Astrocyte (in vitro differentiated cells and primary cell): ENCODE measurements around the gene ZSCAN26. TPM values are rescaled to one million over a fixed set of nuclear protein-coding genes. Genes with fewer than 3 reads are reported as not detected.

ENCODE experiments used
- DNase-seq: peaks from one replicate; pipeline ENCODE4 v3.0.0-alpha.2; 2010; ENCODE audit warnings: low read depth
- FAIRE-seq: peaks from 2 replicates; lab custom pipeline; 2011; peaks lifted over from hg19 to GRCh38; lab: Jason Lieb, UNC
- H2AFZ ChIP-seq: 2 replicates; pipeline ENCODE4 v1.6.0; 2012; ENCODE audit warnings: low read depth, low read length, inconsistent platforms
- H3K27ac ChIP-seq: 2 replicates; pipeline ENCODE4 v1.5.1; 2011; ENCODE audit warnings: low read depth, low read length, inconsistent platforms
- H3K27me3 ChIP-seq: 2 replicates; pipeline ENCODE4 v1.6.0; 2011; ENCODE audit warnings: low read length, inconsistent platforms; ENCODE audit not compliant: insufficient read depth
- H3K36me3 ChIP-seq: 2 replicates; pipeline ENCODE4 v1.5.1; 2011; ENCODE audit warnings: low read length, inconsistent platforms; ENCODE audit not compliant: insufficient read depth
- H3K4me1 ChIP-seq: 2 replicates; pipeline ENCODE4 v1.5.1; 2011; ENCODE audit warnings: low read length, inconsistent platforms; ENCODE audit not compliant: insufficient read depth
- H3K4me2 ChIP-seq: 2 replicates; pipeline ENCODE4 v1.6.0; 2012; ENCODE audit warnings: low read length, inconsistent platforms
- H3K4me3 ChIP-seq: 2 replicates; pipeline ENCODE4 v1.5.1; 2011; ENCODE audit warnings: low read depth, mild to moderate bottlenecking, low read length, inconsistent platforms; ENCODE audit not compliant: insufficient read depth
- H3K79me2 ChIP-seq: 2 replicates; pipeline ENCODE4 v1.6.0; 2012; ENCODE audit warnings: mild to moderate bottlenecking, low read length, inconsistent platforms; ENCODE audit not compliant: insufficient read depth
- H3K9ac ChIP-seq: 2 replicates; pipeline ENCODE4 v1.6.0; 2012; ENCODE audit warnings: mild to moderate bottlenecking, low read length, inconsistent platforms
- H3K9me3 ChIP-seq: 2 replicates; pipeline ENCODE4 v1.5.1; 2012; ENCODE audit warnings: low read depth, mild to moderate bottlenecking, low read length, inconsistent platforms; ENCODE audit not compliant: insufficient read depth
- H4K20me1 ChIP-seq: 2 replicates; pipeline ENCODE4 v1.6.0; 2012; ENCODE audit warnings: low read length, inconsistent platforms; ENCODE audit not compliant: insufficient read depth
- H3K27ac Mint-ChIP-seq: one replicate; pipeline ENCODE4 v1.8.0; 2021; ENCODE audit warnings: mild to moderate bottlenecking, mixed read lengths; ENCODE audit not compliant: unreplicated experiment
- H3K27me3 Mint-ChIP-seq: one replicate; pipeline ENCODE4 v1.8.0; 2021; ENCODE audit warnings: low read depth, mixed read lengths; ENCODE audit not compliant: unreplicated experiment
- H3K36me3 Mint-ChIP-seq: one replicate; pipeline ENCODE4 v1.8.0; 2021; ENCODE audit warnings: low read depth, mixed read lengths; ENCODE audit not compliant: unreplicated experiment
- H3K4me1 Mint-ChIP-seq: one replicate; pipeline ENCODE4 v1.8.0; 2021; ENCODE audit warnings: low read depth, mixed read lengths; ENCODE audit not compliant: unreplicated experiment
- H3K4me3 Mint-ChIP-seq: one replicate; pipeline ENCODE4 v1.8.0; 2021; ENCODE audit warnings: mild to moderate bottlenecking, moderate library complexity, mixed read lengths; ENCODE audit not compliant: unreplicated experiment
- H3K9me3 Mint-ChIP-seq: one replicate; pipeline ENCODE4 v1.8.0; 2021; ENCODE audit warnings: mild to moderate bottlenecking, mixed read lengths; ENCODE audit not compliant: unreplicated experiment
- EZH2 ChIP-seq: IDR thresholded peaks from 2 replicates; pipeline ENCODE4 v1.6.1; 2012; ENCODE audit warnings: mild to moderate bottlenecking, low read length, inconsistent platforms; ENCODE audit not compliant: insufficient read depth
- total RNA-seq: library from RNA; stranded (reverse); gene quantifications from 2 replicates; pipeline ENCODE4 v1.2.1, GENCODE V29; 2021
- TF ChIP-seq, protein P1 (sequence below): IDR thresholded peaks from 2 replicates; pipeline ENCODE4 v1.5.1; 2011; ENCODE audit warnings: low read depth, mild to moderate bottlenecking, inconsistent platforms, low read length, moderate library complexity; ENCODE audit not compliant: insufficient read depth

Gene ZSCAN26
- total RNA-seq, 1 donor from 2014 or later: 12.0 TPM

DNA sequence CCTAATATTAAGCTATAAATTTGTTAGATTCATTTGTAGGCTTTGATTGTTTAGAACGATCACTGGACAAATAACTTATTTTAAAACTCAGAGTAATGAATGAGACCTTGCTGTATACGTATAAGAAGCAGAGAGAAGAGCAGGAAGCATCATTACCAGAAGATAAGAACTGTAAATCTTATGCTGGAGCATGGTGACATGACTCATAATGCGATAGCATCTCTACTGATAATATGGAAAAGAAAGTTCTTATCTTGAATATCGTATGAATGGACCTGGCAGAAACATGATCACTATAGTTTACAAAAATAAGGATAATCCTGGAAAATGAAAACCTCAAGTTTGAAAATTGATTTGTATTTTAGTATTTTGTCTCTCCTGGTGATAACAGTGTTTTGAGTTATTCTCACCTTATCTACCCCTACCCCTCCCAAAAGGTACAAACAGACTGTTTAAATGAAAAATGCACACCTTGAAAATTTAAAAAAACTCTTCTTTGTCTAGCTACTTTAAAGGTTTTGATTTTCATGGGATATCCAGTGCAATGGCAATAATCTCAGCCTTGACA lies 2.0 kb upstream of the ZSCAN26 start:
- H3K27ac Mint-ChIP-seq: no peak overlapping the region
- Histone ChIP-seq H3K79me2 (peaks cover 20% of the 10 kb centered on the region), H3K9ac (no peak overlapping the region), H2AFZ (no peak overlapping the region), H3K4me1 (peaks cover 3% of the 10 kb centered on the region), H3K27ac (no peak overlapping the region), H4K20me1 (no peaks in the 10 kb centered on the region), H3K4me2 (no peak overlapping the region), H3K36me3 (no peaks in the 10 kb centered on the region), H3K27me3 (peaks cover 3% of the 10 kb centered on the region), H3K9me3 (peaks cover 4% of the 10 kb centered on the region), H3K4me3 (no peak overlapping the region)
- DNase-seq: no peak
- no peaks in the 10 kb centered on the region for H3K9me3 Mint-ChIP-seq
- TF ChIP-seq, protein P1, sequence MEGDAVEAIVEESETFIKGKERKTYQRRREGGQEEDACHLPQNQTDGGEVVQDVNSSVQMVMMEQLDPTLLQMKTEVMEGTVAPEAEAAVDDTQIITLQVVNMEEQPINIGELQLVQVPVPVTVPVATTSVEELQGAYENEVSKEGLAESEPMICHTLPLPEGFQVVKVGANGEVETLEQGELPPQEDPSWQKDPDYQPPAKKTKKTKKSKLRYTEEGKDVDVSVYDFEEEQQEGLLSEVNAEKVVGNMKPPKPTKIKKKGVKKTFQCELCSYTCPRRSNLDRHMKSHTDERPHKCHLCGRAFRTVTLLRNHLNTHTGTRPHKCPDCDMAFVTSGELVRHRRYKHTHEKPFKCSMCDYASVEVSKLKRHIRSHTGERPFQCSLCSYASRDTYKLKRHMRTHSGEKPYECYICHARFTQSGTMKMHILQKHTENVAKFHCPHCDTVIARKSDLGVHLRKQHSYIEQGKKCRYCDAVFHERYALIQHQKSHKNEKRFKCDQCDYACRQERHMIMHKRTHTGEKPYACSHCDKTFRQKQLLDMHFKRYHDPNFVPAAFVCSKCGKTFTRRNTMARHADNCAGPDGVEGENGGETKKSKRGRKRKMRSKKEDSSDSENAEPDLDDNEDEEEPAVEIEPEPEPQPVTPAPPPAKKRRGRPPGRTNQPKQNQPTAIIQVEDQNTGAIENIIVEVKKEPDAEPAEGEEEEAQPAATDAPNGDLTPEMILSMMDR: no peak
- TF ChIP-seq EZH2: no peak
- no peak overlapping the region for H3K4me3 Mint-ChIP-seq
- no peak for FAIRE-seq
- H3K4me1 Mint-ChIP-seq: peaks cover 5% of the 10 kb centered on the region
- H3K27me3 Mint-ChIP-seq: peaks cover under 1% of the 10 kb centered on the region
- H3K36me3 Mint-ChIP-seq: no peaks in the 10 kb centered on the region

GRCh38 chr6:28266563-28266961 lies 381 bp upstream of the ZSCAN26 start:
- peak overlapping the region; percentile 99 for H3K4me2 ChIP-seq
- no peaks in the 10 kb centered on the region for H3K9me3 ChIP-seq
- no peak for FAIRE-seq
- peak overlapping the region; percentile 94 for H3K9ac ChIP-seq
- no peaks in the 10 kb centered on the region for H3K9me3 Mint-ChIP-seq
- H3K36me3 ChIP-seq: no peaks in the 10 kb centered on the region
- H3K79me2 ChIP-seq: peaks cover 30% of the 10 kb centered on the region
- no peaks in the 10 kb centered on the region for H4K20me1 ChIP-seq
- H3K27me3 ChIP-seq: no peaks in the 10 kb centered on the region
- H3K4me1 Mint-ChIP-seq: peaks cover 5% of the 10 kb centered on the region
- peak overlapping the region; percentile 93 for H3K27ac ChIP-seq
- H3K4me3 ChIP-seq: peak overlapping the region; percentile 89
- no peak overlapping the region for H3K27ac Mint-ChIP-seq
- H3K36me3 Mint-ChIP-seq: peaks cover 4% of the 10 kb centered on the region
- peak overlapping the region; percentile 98 for H2AFZ ChIP-seq
- DNase-seq: no peak
- H3K4me3 Mint-ChIP-seq: no peak overlapping the region
- H3K4me1 ChIP-seq: peaks cover 4% of the 10 kb centered on the region
- TF ChIP-seq, protein P1: no peak
- TF ChIP-seq EZH2: no peak
- H3K27me3 Mint-ChIP-seq: no peaks in the 10 kb centered on the region

DNA sequence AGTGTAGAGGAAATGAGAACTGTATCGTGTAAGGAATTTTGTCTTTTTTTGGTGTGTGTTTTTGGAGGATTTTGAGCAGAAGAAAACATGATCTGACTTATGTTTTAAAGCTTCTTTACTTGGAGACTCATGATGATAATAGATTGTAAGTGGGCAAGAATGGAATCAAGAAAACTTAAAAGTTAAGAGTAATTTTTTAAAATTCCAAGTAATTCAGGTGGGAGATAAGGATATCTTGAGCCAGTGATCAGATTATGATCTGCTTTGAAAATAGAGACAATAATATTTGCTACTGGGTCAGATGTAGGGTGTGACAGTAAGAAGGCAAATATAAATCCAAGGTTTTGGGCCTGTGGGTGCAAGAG lies 734 bp downstream of the ZSCAN26 start:
- H3K4me1 ChIP-seq: peaks cover 4% of the 10 kb centered on the region
- Mint-ChIP-seq H3K9me3 (no peaks in the 10 kb centered on the region), H3K36me3 (peaks cover 9% of the 10 kb centered on the region), H3K27me3 (no peaks in the 10 kb centered on the region), H3K4me3 (no peak overlapping the region), H3K27ac (no peak overlapping the region), H3K4me1 (peaks cover 5% of the 10 kb centered on the region)
- peaks cover 30% of the 10 kb centered on the region for H3K79me2 ChIP-seq
- TF ChIP-seq EZH2: no peak
- TF ChIP-seq, protein P1: no peak
- H3K4me2 ChIP-seq: peak overlapping the region; percentile 99
- H3K27me3 ChIP-seq: no peaks in the 10 kb centered on the region
- peak overlapping the region; percentile 98 for H2AFZ ChIP-seq
- H3K4me3 ChIP-seq: peak overlapping the region; percentile 89
- peak overlapping the region; percentile 93 for H3K27ac ChIP-seq
- H3K36me3 ChIP-seq: peaks cover 2% of the 10 kb centered on the region
- H3K9ac ChIP-seq: peak overlapping the region; percentile 94
- DNase-seq (no peak), FAIRE-seq (no peak)
- H4K20me1 ChIP-seq: no peaks in the 10 kb centered on the region
- no peaks in the 10 kb centered on the region for H3K9me3 ChIP-seq
